ENCODE data around the gene PCBD2.
"Not testable (repeated sequence)": the region's sequence is repeated elsewhere in the genome, so short reads cannot be mapped to it uniquely, and the experiment has no call there.

Gene PCBD2

DNA sequence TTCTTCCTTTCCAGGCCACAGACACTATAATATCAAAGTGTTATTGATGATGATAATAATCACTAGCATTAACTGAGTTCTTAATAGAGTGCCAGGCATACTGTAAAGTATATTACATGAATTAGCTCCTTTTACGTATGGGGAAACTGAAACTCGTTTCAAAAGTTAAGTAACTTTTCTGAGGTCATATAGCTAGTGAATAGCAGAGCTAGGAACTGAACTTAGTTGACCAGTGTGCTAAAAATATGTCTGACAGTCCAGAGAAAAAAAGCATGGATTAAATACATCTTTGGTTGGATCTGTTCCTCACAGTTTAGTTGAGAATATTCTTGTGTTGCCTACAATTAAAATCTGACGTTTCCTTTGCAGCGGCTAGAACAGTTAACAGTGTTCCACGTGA is 44.4 kb downstream of the PCBD2 start:
- in situ Hi-C loops (cut with HindIII; ENCODE audit: low sequenced_read_pairs), result no loop called here

DNA sequence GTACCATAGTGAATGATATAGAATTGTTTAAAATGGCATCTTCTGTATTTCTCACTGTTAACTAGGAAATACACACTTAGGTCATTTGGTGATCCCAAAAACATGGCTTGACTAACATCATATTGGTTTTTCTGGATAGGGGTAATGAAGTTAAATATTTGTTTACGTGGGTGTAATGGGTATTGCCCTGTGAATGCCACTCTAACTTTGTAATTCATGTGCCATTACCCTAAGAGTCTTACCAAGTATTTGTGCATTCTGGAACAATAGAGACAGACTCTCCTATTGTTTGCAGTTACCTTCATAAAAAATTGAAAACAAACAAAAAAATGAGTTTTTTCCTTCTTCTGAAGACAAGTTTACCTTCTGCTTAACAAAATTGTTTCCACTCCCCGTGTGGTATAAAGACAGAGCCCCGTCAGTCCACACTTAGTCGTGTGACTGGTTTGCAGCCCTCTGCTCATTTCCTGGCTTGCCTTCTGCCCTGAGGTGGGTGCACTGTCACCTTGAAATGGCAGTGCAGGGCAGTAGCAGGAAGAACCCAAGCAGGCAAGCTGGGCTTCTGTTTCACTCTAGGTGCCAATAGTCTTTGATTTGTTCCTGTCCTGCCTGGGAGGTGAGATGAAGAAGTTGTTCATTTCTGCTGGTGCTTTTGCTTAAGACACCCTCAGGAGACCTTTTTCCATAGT is 53.1 kb downstream of the PCBD2 start:
- in situ Hi-C loops (cut with HindIII; ENCODE audit: low sequenced_read_pairs), result no loop called here

DNA sequence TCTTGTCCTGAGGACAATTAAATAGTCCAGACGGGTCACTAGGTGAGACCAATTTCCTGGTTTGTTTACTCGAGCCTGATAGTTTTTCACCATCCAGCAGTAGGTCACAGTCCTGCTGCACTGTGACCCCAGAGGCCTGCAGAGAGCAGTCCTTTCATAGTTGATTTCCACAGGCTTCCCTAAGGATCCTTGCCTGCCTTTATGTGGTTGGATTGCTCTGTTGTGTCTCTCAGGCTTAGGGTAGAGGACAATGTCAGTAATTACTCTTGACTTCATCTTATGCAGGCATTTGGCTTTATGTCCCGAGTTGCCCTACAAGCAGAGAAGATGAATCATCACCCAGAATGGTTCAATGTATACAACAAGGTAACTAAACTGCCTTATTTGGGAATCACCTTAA is 53.8 kb downstream of the PCBD2 start:
- in situ Hi-C loops (cut with HindIII; ENCODE audit: low sequenced_read_pairs), result no loop called here

DNA sequence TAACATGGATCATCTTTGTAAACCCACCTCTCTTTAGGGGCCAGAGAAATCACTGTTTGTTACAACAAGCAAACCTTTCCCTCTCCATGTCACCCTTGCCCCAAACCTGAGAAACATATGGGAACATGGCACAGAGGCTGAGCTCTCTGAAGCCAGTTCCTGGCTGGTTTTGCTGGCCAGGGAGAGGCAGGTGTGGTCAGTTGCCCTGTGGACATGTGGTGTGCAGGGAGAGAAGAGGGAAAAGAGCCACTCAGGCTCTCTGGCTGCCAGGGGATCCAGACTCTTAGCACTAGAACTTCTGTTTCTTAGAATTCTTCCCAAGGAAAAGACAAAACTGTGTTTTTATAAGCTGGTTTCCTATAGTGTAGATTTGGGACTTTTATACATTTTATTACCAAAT is 58.2 kb downstream of the PCBD2 start:
- in situ Hi-C loops (cut with HindIII; ENCODE audit: low sequenced_read_pairs), result loop anchor here (5.0 kb wide), 1 partner anchor 46 kb away; no protein-coding TSS in a partner anchor

DNA sequence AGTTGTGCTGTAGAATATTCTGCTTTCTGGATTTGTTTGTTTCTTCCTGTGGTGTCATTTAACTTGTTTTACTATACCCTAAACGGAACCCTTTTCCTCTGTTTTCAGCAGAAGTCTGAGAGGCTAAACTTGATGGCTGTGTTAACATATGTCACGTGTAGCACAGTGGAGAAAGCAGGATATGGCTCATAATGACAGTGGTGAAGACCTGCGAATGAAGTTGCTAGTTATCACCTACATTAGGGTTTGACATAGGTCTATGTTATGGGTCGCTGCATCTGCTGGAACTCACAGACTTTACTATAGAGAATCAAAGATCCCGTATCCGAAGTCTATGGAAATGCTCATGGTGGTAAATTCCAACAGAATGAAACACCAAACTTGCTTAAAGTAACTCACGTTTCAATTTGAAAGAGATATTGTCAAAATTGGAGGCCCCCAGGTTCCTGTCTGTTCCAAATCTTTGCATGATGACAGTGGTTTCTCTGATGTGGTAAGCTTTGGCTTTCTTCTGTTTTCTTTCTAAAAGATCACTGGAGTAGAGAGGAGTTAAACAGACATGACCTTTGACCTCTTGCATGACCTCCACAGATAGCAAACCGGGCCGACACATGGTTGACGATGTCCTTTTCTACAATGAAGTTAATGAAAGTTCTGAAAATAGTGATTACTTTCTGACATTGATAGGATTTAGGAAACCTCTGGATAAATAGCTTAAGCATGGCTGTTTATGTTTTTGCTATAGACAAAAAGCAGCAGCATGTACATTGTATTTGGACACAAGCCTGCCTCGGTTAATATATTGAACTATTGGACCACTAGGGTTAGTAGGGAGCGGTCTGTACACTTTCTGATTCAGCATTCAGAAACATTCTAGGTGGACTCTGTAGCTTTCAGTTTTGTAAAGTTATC is 59.7 kb downstream of the PCBD2 start:
- in situ Hi-C loops (cut with HindIII; ENCODE audit: low sequenced_read_pairs), result loop anchor here (5.0 kb wide), 1 partner anchor 47 kb away; no protein-coding TSS in a partner anchor

DNA sequence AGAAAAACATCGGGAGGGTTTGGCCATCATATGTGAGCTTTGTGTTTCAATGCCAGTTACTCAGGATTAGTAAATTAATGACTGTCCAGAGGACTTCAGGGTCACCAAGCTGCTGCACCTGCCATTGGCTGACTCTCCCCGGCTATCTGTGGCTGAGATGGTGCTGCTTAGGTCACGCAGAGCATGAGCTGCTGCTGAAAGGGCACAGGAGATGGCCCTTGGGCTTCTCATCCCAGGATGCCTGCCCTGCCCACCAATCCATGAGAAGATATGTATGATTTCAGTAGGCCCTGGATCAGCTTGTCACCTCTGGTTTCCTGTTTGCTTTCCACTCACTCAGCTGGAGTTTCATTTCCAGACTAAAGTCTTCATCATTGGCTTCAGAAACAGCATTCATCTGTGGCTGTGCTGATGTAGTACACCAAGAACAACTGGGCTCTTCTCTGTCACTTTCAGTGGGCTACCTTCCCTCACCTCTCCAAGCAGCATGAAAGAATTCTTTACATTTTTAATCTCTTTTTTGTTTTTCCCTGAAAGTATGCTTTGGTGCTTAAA is 60.4 kb downstream of the PCBD2 start:
- in situ Hi-C loops (cut with HindIII; ENCODE audit: low sequenced_read_pairs), result no loop called here

DNA sequence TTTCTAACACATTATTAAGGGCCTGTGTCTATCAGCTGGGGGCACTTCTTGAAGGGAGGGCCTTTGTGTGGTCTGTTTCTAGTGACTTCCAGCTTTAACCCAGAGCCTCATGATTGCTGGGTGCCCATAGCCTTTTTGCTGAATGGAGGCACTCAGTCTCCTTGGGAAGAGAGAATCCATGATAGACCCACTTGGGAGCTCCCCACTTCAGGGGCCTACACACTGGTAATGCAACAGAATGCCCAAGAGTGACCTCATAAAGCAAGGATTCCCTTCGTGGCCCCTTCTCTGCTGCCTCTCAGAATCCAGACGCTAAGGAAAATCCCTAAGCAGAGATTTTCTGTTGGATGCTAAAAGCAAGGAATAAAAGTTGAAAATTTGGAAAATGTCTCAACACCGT is 62.7 kb downstream of the PCBD2 start, which contains the start of gene CATSPER3:
Gene CATSPER3, plus strand, starts transcription at position 301 of the 400 bp plus-strand sequence. Its CDS starts 85 bp downstream, at position 386.
- in situ Hi-C loops (cut with HindIII; ENCODE audit: low sequenced_read_pairs), result no loop called here

DNA sequence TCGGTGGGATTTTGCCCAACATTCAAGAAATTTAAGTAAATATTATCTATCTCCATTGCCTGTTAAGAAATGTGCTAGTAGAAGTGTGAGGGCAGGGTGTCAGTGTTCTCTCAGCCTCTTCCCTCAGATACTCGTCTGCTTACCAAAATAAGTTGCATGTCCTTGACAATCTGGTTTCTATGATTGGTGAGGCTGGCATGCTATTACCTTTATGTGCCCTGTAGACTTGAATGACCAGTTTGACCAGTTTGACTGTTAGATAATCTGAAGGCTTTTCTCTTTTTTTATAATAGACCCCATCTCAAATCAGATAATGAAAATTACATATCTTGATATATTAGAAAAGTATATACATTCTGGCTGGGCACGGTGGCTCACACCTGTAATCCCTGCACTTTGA is 63.1 kb downstream of the PCBD2 start:
- in situ Hi-C loops (cut with HindIII; ENCODE audit: low sequenced_read_pairs), result no loop called here

DNA sequence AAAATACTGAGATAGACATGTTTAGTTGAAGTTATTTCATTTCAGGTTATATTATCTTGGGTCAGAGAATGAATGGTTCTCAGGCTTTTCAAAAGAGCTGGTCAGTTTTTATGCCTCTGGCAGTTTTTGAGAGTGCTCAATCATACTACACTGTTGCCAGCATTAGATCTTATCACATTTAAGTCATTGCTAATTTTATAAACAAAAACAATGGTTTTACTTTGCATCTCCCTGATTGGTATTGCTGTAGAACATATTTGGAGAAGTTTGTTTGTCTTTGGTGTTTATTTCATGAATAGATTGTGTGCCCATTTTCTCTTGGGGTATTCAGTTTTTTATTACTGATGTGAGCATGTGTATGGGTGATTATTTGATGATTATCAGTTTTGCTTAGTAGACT is 64.2 kb downstream of the PCBD2 start:
- in situ Hi-C loops (cut with HindIII; ENCODE audit: low sequenced_read_pairs), result no loop called here

DNA sequence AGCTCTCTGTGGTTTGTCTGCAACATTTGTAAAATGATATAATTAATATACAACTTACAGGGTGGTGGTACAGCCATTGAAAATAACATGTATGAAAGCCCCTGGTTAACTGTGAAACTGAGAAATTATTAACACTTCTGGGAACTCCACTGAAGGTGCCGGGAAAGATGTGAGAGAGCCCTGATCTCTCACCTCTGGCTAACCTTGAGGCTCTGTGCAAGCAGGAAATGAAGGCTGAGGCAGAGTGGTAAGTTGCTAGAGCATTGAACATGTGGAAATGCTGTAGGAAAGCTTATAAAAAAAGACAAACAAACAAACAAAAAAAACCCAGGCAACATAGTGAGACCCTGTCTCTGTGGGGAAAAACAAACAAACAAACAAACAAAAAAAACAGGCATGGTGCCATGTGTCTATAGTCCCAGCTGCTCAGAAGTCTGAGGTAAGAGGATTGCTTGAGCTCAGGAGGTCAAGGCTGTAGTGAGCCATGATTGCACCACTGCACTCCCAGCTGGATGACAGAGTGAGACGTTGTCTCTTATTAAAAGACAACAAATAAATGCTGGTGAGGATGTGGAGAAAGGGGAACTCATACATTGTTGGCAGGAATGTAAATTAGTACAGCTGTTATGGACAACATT is 70.3 kb downstream of the PCBD2 start:
- in situ Hi-C loops (cut with HindIII; ENCODE audit: low sequenced_read_pairs), result no loop called here

DNA sequence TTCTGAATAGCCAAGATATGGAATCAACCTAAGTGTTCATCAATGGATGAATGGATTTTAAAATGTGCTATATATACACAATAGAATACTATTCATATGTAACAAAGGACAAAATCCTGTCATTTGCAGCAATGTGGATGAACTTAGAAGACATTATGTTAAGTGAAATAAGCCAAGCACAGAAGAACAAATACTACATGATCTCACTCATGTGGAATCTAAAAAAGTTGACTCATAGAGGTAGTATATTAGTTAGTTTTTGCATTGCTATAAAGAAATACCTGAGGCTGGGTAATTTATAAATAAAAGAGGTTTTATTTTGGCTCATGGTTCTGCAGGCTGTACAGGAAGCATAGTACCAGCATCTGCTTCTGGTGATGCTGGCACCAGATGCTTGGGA is 70.9 kb downstream of the PCBD2 start:
- in situ Hi-C loops (cut with HindIII; ENCODE audit: low sequenced_read_pairs), result no loop called here

DNA sequence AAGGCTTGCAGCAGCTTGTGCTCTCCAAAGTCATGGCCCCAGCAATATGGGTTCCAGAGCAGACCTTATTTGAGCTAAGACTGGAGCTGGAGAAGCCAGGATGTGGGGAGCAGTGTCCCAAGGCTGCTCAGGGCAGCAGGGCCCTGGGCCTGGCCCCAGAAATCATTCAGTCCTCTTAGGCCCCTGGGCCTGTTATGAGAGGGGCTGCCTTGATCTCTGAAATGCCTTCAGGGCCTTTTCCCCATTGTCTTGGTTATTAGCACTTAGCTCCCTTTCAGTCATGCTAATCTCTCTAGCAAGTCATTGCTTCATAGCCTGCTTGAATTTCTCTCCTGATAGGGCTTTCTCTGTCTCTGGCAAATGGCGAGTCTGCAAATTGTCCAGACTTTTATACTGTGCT is 71.9 kb downstream of the PCBD2 start:
- in situ Hi-C loops (cut with HindIII; ENCODE audit: low sequenced_read_pairs), result no loop called here

DNA sequence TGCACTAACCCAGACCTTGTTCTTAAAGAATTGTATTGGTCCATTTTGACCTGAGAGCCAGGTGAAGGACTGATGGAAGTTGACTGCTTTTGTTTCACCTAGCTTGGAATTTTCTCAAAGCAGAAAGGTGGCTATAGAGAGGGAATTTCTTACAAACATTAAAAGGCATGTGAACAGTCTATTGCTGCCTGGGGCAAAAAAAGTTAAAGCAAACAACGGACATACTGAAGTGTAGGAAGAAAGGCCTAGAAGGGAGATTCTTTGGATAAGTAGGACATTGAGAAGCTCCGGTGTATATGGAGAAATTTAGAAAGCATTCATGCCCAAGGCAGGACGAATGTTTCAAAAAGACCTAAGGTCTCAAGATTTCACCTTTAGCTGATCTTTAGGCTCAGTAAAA is 74.5 kb downstream of the PCBD2 start:
- in situ Hi-C loops (cut with HindIII; ENCODE audit: low sequenced_read_pairs), result no loop called here

DNA sequence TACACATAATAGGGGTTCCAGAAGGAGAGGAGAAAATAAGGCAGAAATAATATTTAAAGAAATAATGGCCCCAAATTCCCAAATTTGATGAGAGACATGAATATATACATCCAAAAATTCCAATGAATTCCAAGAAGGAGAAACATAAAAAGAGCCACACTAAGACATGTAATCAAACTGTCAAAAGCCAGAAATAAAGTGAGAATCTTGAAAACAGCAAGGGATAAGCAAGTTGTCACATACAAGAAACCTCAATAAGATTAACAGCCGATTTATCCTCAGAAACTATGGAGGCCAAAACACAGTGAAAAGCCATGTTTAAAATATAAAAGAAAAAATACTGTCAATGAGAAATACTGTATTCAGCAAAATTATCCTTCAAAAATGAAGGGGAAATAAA is 77.3 kb downstream of the PCBD2 start:
- in situ Hi-C loops (cut with HindIII; ENCODE audit: low sequenced_read_pairs), result no loop called here

DNA sequence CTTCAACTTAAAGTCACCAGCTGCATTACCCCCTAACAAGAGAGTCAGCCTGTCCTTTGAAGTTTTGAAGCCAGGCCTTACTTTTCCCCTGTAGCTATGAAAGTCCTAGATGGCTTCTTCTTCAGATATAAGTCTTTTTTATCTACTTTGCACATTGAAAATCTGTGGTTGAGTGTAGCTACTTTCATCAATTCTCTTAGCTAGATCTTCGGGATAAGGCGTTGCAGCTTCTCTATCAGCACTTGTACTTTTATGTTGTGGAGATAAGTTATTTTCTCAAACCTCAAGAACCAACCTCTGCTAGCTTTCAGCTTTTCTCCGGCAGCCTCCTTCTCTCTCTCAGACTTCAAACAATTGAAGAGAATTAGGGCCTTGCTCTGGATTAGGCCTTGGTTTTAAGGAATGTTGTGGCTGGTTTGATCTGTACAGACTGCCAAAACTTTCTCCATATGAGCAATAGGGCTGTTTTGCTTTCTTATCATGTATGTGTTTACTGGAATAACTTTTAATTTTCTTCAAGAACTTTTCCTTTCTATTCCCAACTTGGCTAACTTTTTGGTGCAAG is 84.4 kb downstream of the PCBD2 start:
- in situ Hi-C loops (cut with HindIII; ENCODE audit: low sequenced_read_pairs), result no loop called here

DNA sequence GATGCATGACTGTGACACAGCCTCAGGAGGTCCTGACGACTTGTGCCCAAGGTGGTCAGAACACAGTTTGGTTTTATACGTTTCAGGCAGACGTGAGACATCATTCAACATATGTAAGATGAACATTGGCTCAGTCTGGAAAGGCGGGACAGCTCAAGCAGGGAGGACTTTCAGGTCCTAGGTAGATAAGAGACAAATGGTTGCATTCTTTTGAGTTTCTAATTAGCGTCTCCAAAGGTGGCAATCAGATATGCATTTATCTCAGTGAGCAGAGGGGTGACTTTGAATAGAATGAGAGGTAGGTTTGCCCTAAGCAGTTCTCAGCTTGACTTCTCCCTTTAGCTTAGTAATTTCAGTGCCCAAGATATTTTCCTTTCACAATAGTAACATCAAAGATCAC is 85.3 kb downstream of the PCBD2 start:
- in situ Hi-C loops (cut with HindIII; ENCODE audit: low sequenced_read_pairs), result not testable (repeated sequence)

DNA sequence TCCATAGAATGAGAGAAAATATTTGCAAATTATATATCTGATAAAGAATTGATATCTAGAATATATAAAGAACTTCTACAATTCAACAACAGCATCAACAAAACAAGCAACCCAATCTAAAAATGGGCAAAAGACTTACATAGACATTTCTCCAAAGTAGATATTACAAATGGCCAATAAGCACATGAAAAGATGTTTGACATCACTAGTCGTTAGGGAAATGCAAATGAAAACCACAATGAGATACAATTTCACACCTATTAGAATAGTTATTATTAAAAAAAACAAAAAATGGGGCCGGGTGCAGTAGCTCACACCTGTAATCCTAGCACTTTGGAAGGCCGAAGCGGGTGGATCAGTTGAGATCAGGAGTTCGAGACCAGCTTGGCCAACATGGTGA is 87.2 kb downstream of the PCBD2 start:
- in situ Hi-C loops (cut with HindIII; ENCODE audit: low sequenced_read_pairs), result no loop called here

DNA sequence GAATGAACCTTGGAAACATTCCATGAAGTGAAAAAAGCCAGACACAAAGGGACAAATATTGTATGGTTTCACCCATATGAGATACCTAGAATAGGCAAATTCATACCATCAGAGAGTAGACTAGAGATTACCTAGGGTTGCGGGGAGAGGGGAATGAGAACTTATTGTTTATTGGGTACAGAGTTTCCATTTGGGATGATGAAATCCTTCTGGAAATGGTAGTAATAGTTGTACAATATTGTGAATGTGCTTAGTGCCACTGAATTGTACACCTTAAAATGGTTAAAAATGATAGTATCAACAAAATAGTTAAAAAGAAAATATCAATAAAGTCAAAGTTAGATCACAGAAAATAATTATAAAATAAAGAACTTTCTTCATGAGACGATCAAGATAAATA is 88.2 kb downstream of the PCBD2 start:
- in situ Hi-C loops (cut with HindIII; ENCODE audit: low sequenced_read_pairs), result no loop called here

DNA sequence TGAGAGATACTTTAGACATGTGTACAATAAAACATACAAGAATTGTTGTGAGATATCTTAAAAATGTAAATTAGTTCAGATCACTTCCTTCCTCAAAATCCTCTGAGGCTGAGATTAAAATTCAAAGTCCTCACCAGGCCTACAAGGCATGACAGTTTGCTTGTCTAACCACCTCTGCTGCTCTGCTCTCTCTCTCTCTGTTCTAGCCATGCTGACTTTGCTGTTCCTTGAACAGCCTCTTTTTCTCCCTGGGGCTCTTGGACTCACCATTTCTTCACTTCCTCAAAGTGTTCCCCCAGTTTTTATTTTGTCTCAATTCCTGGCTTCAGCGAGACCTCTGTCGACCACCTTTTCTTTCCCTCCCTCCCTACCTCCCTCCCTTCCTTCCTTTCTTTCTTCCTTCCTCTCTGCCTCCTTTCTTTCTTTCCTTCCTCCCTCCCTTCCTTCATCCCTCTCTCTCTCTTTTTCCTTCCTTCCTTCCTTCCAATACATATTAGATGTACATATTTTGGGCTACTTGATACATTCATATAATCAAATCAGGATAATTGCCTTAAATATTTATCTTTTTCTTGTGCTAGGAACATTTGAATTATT is 89.7 kb downstream of the PCBD2 start:
- in situ Hi-C loops (cut with HindIII; ENCODE audit: low sequenced_read_pairs), result no loop called here

DNA sequence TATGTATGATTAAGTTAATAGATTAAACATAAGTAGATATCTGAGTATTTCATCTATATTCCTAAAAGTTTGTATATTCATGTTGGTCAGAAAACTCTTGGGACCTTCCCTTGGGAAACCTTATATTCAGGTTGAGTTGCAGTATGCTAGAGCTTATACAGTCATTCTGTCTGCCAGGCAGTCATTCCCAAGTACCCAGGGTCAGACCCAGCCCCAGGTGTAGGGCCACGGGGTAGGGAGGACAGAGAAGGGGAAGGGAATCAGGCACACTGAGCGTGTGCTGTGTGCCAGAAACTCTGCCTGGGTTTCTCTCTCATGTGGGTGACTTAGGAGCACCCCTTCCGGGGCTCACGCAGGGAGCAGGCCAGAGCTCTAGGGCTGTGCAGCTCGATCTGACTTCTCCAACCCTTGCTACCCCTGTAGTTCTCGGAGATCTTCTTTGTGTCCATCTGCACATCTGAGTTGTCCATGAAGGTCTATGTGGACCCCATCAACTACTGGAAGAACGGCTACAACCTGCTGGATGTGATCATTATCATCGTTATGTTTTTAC is 91.0 kb downstream of the PCBD2 start:
- in situ Hi-C loops (cut with HindIII; ENCODE audit: low sequenced_read_pairs), result no loop called here

All from endothelial cell of hepatic sinusoid (primary cell).